ENCODE data around the gene AFMID.
"Not testable (repeated sequence)": the region's sequence is repeated elsewhere in the genome, so short reads cannot be mapped to it uniquely, and the experiment has no call there.

Gene AFMID

DNA sequence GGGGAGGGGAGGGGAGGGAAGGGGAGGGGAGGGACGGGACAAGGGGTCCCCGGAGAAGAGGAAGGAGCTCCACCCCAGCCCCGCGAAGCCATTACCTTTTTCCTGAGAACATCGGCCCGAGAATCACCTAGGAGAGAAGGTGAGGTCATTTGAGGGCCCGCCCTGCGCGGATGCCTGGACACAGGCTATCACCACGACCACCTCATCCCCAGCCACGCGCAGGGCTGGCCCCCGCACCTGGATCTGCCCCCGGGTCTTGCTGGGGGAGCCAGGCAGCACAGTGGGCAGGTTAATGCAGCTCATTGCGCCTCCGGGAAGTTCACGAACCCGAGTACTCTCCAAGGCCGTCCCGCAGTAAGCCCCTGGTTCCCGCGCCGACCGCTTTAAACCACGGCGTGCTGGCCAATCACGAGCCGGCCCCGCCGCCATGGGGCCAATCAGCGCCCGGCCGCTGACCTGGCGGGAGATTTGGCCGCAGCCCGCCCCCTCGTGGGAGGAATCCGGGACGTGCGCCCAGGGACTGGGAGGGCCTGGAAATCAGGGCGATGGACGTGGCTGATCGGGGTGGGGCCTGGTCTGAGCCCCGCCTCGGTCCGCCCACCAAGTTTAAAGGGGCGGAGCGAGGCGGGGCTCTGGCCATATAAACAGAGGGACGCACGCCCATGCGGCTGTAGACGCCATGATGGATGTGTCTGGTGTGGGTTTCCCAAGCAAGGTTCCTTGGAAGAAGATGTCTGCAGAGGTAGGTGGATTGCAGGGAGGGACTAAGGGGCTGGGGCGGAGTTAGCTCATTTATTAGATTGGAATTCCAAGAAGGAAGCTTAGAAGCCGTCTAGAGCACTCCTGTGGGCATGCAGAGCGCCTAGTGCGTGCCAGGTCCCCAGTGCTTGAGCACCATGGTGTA lies at the start of gene AFMID, which contains the start of gene TK1:
Gene AFMID, plus strand, starts transcription at position 671 of the 904 bp plus-strand sequence. Its CDS starts 9 bp downstream, at position 680.
Gene TK1, minus strand, starts transcription at position 361 of the 904 bp plus-strand sequence. Its CDS starts 58 bp downstream, at position 303.
- Mint-ChIP-seq H3K4me1 (peaks cover 32% of the 10 kb centered on the region), H3K36me3 (peaks cover 64% of the 10 kb centered on the region), H3K9me3 (no peaks in the 10 kb centered on the region), H3K4me3 (peak within 1 kb of the TSS; percentile 74), H3K27ac (peak within 1 kb of the TSS; percentile 81)
- ATAC-seq (peak; percentile 93), DNase-seq (ENCODE audit: low spot score in 2 of 2) (peak; percentile 93 to 98)

DNA sequence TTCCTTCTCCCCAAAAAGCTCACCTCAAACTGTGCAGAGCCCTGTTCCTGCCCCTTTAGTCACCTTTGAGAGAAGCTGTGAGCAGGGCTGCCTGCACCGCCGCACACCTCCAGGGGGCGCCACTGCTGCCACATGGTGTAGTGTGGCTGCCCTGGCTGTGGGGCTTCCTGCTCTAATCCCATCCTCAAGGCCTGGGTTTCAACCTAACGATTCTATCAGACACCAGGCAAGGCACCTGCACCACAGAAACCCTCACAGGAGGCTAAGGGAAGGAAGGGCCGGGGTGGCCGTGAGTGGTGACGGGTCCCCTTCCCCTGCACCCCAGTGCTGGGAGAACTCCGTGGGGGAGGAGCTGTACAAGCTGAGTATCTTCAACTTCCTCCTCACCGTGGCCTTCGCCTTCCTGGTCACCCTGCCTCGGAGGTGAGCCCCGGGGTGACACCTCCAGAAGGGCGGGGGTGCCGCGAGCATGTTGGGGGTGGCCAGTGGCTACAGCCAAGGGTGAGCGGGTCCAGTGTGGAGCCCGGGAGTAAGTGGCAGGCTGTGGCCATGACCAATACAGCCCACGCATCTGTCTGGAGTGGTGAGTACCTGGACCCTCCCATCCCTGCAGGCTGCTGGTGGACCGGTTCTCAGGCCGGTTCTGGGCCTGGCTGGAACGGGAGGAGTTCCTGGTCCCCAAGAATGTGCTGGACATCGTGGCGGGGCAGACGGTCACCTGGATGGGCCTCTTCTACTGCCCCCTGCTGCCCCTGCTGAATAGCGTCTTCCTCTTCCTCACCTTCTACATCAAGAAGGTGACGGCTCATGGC lies 49.6 kb upstream of the AFMID start:
- DNase-seq (ENCODE audit: low spot score in 2 of 2) (peak in 1 of 2 donors; percentile 69), ATAC-seq (peak; percentile 9)
- Mint-ChIP-seq H3K27ac (peak overlapping the region; percentile 88), H3K36me3 (peaks cover 100% of the 10 kb centered on the region), H3K4me1 (peaks cover 75% of the 10 kb centered on the region), H3K4me3 (peak overlapping the region; percentile 21), H3K9me3 (no peaks in the 10 kb centered on the region)

DNA sequence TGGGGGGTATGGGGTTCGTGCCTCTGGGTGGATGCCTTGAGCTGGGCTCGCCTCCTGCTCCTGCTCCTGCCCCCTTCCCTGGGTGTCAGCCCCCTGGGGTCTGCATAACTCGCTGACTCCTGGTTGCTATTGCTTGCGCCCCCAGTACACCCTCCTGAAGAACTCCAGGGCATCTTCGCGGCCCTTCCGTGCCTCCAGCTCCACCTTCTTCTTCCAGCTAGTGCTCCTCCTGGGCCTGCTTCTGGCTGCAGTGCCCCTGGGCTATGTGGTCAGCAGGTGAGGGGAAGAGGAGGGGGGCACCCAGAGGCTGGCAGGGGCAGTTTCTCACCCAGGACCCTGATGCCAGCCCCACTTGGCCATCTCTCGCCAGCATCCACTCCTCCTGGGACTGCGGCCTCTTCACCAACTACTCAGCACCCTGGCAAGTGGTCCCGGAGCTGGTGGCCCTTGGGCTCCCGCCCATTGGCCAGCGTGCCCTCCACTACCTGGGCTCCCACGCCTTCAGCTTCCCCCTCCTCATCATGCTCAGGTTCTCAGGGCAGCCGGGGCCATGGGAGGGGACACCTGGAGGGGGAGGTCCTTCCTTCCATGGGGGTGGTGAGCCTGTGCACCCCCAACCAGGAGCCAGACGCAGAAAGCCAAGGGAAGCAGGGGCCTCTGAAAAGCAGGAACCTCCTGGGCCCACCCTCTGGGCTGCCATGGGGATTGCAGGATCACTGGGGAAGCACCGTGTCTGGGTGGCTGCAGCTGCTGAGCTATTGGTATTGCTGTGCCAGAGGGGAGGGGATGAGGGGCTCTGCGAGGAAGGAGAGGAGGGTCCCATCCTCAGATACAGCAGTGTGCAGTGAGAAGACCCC lies 48.7 kb upstream of the AFMID start:
- Mint-ChIP-seq H3K4me3 (peak overlapping the region; percentile 20), H3K27ac (peak overlapping the region; percentile 88), H3K36me3 (peaks cover 100% of the 10 kb centered on the region), H3K9me3 (no peaks in the 10 kb centered on the region), H3K4me1 (peaks cover 72% of the 10 kb centered on the region)
- DNase-seq (ENCODE audit: low spot score in 2 of 2) = no peak
- no peak for ATAC-seq

GRCh38 chr17:78139861-78140168 lies 47.3 kb upstream of the AFMID start:
- DNase-seq (ENCODE audit: low spot score in 2 of 2); H3K9me3 Mint-ChIP-seq; ATAC-seq: not testable (repeated sequence)
- peaks cover 95% of the 10 kb centered on the region for H3K36me3 Mint-ChIP-seq
- H3K4me1 Mint-ChIP-seq = peaks cover 70% of the 10 kb centered on the region
- H3K4me3 Mint-ChIP-seq = peak overlapping the region; percentile 53
- peak overlapping the region; percentile 88 for H3K27ac Mint-ChIP-seq

DNA sequence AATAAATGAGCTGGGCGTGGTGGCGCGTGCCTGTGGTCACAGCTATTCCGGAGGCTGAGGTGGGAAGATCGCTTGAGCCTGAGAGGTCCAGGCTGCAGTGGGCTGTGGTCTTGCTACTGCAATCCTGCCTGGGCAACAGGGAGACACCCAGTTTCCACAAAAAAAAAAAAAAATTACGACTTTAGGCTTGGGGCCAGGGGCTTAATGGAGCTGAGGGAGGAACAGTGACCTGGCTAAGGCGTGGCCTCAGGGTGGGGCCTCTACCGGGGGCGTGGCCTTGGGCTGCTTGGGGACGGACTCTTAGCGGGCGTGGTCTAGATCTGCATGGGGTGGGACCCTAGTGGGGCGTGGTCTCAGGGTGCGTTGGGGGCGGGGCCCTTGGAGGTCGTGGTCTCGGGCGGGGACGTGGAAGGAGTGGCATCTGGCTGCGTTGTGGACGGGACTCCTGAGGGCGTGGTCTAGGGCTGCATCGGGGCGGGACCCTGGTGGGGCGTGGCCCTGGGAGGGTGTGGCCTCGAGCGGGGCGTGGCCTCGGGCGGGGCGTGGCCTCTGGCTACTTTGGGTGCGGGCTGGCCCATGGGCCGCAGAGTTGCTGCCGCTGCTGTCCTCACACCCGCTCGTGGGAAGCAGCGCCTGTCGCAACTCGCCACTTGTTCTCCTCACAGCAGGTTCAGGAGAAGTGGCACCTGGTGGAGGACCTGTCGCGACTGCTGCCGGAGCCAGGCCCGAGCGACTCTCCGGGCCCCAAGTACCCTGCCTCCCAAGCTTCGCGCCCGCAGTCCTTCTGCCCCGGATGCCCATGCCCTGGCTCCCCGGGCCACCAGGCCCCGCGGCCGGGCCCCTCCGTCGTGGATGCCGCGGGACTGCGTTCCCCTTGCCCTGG lies 46.8 kb upstream of the AFMID start:
- Mint-ChIP-seq H3K9me3 (no peaks in the 10 kb centered on the region), H3K4me3 (peak overlapping the region; percentile 53), H3K27ac (peak overlapping the region; percentile 88), H3K4me1 (peaks cover 67% of the 10 kb centered on the region), H3K36me3 (peaks cover 89% of the 10 kb centered on the region)
- peak; percentile 88 for ATAC-seq
- DNase-seq (ENCODE audit: low spot score in 2 of 2) = peak; percentile 97 to 99

DNA sequence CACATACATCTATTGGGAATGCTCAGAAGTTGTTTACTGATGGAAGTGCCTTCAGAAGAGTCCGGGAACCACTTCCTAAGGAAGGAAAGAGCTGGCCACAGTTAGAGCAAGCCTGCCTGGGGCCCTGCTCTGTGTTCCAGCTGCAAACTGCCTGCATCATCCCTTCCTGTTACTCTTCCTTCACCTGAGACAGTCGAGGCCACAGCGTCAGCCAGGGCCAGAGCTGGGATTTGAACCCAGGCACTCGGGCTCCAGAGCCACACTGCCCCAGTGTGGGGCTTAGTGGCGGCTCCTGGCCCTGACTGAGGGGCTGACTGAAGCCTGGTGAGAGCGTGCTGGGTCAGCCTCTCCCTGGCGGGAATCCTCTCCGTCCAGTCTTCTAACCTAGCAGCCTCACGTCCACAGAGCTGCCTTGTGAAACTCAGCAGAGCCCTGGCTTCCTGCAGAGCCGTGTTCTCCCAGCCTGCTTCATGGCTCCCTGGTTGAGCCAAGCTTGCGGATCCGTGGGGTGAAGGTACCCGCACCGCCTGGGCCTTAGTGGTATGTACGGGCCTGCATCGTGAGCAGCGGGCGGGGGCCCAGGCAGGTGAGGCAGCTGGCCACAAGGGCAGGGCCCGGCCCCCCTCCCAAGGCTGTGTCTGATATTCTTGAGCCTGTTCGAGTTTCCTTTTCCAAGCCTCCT lies 45.6 kb upstream of the AFMID start:
- H3K36me3 Mint-ChIP-seq = peaks cover 86% of the 10 kb centered on the region
- no peaks in the 10 kb centered on the region for H3K9me3 Mint-ChIP-seq
- DNase-seq (ENCODE audit: low spot score in 2 of 2) (no peak), ATAC-seq (no peak)
- H3K4me3 Mint-ChIP-seq = no peak overlapping the region
- peaks cover 55% of the 10 kb centered on the region for H3K4me1 Mint-ChIP-seq
- H3K27ac Mint-ChIP-seq = peak overlapping the region; percentile 56

DNA sequence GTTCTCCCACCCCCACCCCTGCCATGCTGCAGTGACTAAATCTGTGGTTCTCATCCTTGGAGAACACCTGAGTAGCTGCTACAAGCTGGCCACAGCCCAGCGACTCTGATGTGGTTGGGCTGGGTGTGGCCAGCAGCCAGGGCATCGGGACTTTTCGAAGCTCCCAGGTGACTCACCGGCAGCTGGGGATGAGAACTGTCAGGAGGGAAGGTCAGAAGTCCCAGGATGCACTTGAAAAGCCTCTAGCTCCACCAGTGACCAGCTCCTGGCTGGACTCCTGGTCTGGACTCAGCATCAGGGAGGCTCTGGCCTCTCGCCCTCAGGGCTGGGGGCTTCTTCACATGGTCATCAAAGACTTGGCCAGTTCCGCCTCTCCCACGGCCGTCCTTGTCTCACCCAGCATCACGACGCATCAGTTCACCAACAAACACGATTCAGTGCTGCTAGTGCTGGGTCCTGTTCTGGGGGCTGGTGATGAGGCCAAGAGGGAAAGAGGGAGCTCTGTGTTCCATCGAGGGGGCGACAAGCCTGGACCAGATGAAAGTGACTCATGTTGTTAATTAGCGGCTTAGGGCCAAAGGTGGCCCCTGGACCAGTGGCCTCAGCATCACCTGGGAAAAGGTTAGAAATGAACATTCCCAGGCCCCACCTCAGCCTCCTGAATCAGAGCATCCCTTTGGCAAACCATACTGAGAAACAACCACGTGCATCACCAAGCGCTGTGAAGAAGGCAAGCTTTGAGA lies 44.9 kb upstream of the AFMID start:
- Mint-ChIP-seq H3K9me3 (no peaks in the 10 kb centered on the region), H3K4me3 (no peak overlapping the region), H3K4me1 (peaks cover 48% of the 10 kb centered on the region), H3K36me3 (peaks cover 79% of the 10 kb centered on the region), H3K27ac (peak overlapping the region; percentile 79)
- no peak for DNase-seq (ENCODE audit: low spot score in 2 of 2)
- ATAC-seq = no peak

GRCh38 chr17:78143214-78144146 lies 43.7 kb upstream of the AFMID start:
- ATAC-seq = no peak
- no peak for DNase-seq (ENCODE audit: low spot score in 2 of 2)
- Mint-ChIP-seq H3K27ac (peak overlapping the region; percentile 79), H3K36me3 (peaks cover 67% of the 10 kb centered on the region), H3K4me3 (no peak overlapping the region), H3K9me3 (no peaks in the 10 kb centered on the region), H3K4me1 (peaks cover 38% of the 10 kb centered on the region)

- no peaks in the 10 kb centered on the region for H3K9me3 Mint-ChIP-seq
- H3K36me3 Mint-ChIP-seq = peaks cover 60% of the 10 kb centered on the region
- DNase-seq (ENCODE audit: low spot score in 2 of 2) (no peak), ATAC-seq (no peak)
- H3K4me1 Mint-ChIP-seq = peaks cover 35% of the 10 kb centered on the region
- peak overlapping the region; percentile 79 for H3K27ac Mint-ChIP-seq
- no peak overlapping the region for H3K4me3 Mint-ChIP-seq
Observed at GRCh38 chr17:78144147-78144719, 42.9 kb upstream of the AFMID start.

- no peaks in the 10 kb centered on the region for H3K9me3 Mint-ChIP-seq
- no peak for DNase-seq (ENCODE audit: low spot score in 2 of 2)
- H3K36me3 Mint-ChIP-seq = peaks cover 52% of the 10 kb centered on the region
- H3K4me3 Mint-ChIP-seq = no peak overlapping the region
- no peak for ATAC-seq
- peaks cover 29% of the 10 kb centered on the region for H3K4me1 Mint-ChIP-seq
- peak overlapping the region; percentile 79 for H3K27ac Mint-ChIP-seq
Observed at GRCh38 chr17:78144736-78145641, 42.2 kb upstream of the AFMID start.

DNA sequence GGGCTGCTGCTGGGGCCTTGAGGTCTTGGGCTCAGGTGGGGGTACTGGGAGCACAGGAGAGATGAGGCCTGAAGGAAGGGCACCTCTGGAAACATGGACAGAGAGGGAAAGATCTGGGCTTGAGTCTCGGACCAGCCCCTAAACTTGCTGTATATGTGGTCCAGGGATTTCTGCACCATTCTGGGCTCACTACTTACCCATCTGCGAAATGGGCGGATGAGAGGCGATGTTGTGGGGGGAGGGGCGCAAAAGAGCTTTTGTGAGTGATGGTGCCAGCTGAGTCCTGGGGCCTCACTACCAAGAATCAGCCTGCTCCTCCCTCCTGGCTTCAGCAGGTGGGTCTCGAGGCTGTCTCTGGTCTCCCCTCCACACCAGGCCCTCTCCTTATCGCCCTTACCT lies 40.7 kb upstream of the AFMID start:
- ATAC-seq (no peak), DNase-seq (ENCODE audit: low spot score in 2 of 2) (no peak)
- peaks cover 22% of the 10 kb centered on the region for H3K4me1 Mint-ChIP-seq
- H3K9me3 Mint-ChIP-seq = no peaks in the 10 kb centered on the region
- peaks cover 37% of the 10 kb centered on the region for H3K36me3 Mint-ChIP-seq
- H3K27ac Mint-ChIP-seq = peak overlapping the region; percentile 81
- H3K4me3 Mint-ChIP-seq = no peak overlapping the region
